Psoas muscle (tissue), 8 donors: ENCODE results near the gene TBC1D22A. TPM values are rescaled to one million over a fixed set of nuclear protein-coding genes. Genes with fewer than 3 reads are reported as not detected.
"Not testable (repeated sequence)": the region's sequence is repeated elsewhere in the genome, so short reads cannot be mapped to it uniquely, and the experiment has no call there.

ENCODE experiments used
- ATAC-seq, 4 donors: fragments of 200-7000 bp; cut with Tn5 transposase; one replicate each; pipeline ENCODE4 v1.9.1; 2020; ENCODE audit warnings: moderate library complexity in 3 of 4, mild to moderate bottlenecking in 2 of 4
- DNase-seq, 2 donors: peaks; one replicate each; pipeline ENCODE4 v3.0.0-alpha.2; 2020
- H3K27ac ChIP-seq: fragments of 200-600 bp; one replicate; pipeline ENCODE4 v1.8.0; 2022
- H3K27me3 ChIP-seq, 3 donors: fragments of 200-600 bp in 1 of 3; one replicate each; pipeline versions ENCODE4 v1.6.1 to v1.8.0; 2013 to 2022; ENCODE audit warnings: low read length in 2 of 3, mild to moderate bottlenecking in 2 of 3, moderate library complexity in 1 of 3; ENCODE audit not compliant: insufficient read depth in 3 of 3
- H3K36me3 ChIP-seq, 2 donors: fragments of 200-600 bp in 1 of 2; one replicate each; pipeline versions ENCODE4 v1.6.1 to v1.8.0; 2013 to 2022; ENCODE audit warnings: low read depth in 1 of 2, mild to moderate bottlenecking in 1 of 2, moderate library complexity in 1 of 2; ENCODE audit not compliant: insufficient read depth in 1 of 2
- H3K4me1 ChIP-seq: fragments of 200-600 bp; one replicate; pipeline ENCODE4 v1.8.0; 2022
- H3K4me3 ChIP-seq: fragments of 200-600 bp; one replicate; pipeline ENCODE4 v1.8.0; 2022; ENCODE audit warnings: mild to moderate bottlenecking
- H3K9me3 ChIP-seq: fragments of 200-600 bp; one replicate; pipeline ENCODE4 v1.8.0; 2022
- CTCF ChIP-seq: fragments of 200-600 bp; IDR thresholded peaks from one replicate; pipeline ENCODE4 v1.8.0; 2022; ENCODE audit warnings: antibody characterized with exemption
- WGBS, 3 donors: extraction: QIAGEN DNeasy Blood & Tissue Kit; methylation state at CpG; one replicate each; pipeline versions ENCODE4 v1.1.6 to v1.1.7; 2013; 5-methylcytosine and 5-hydroxymethylcytosine counted together
- intact Hi-C, 2 donors: fragments of 100-400 bp; cut with DNase I; formaldehyde crosslinking; loops; one replicate each; pipeline versions ENCODE4 v1.11.0 to v1.14.2; 2022
- polyA plus RNA-seq, 3 donors: library from polyadenylated mRNA; stranded (reverse); fragments of 200-250 nt; gene quantifications; one replicate each; pipeline ENCODE4 v1.2.3, GENCODE V29; 2013
- total RNA-seq, 4 donors: library from RNA; stranded (reverse); fragmentation: NEBNext Ultra II Directional in 2 of 4; extraction: Animal tissue kit (Norgen Biotek cat#: 25700) in 2 of 4; gene quantifications; one replicate each; pipeline versions ENCODE4 v1.2.1 to v1.2.4, GENCODE V29; 2021 to 2023
- donor health status: healthy with polysubstance abuse.
- donor health status: DM: no; HTN: no; CAD: no; lungs with moderate emphysema.
- donor health status: Bipolar disorder and iron deficiency.
- donor health status: healthy.
- donor health status: DM: yes; HTN: yes; CAD: no.
- donor health status: DM: no; HTN: no; CAD: no.
- donor health status: DM: no; HTN: no; CAD: no.
- donor health status: DM: yes; HTN: yes; CAD: no.

TBC1D22A gene
- total and polyA plus RNA-seq, 7 donors, result 11.7 to 25.0 (median 18.9) TPM

GRCh38 chr22:46977656-46978343 lies 215.3 kb downstream of the TBC1D22A start:
- ATAC-seq (no peak), DNase-seq (no peak)
- TF ChIP-seq CTCF, result no peak
- no peak overlapping the region for H3K27ac ChIP-seq
- H3K4me1 ChIP-seq, result no peaks in the 10 kb centered on the region
- peaks cover 0 to 6% of the 10 kb centered on the region in 2 donors for H3K36me3 ChIP-seq
- H3K4me3 ChIP-seq, result no peak overlapping the region
- intact Hi-C loops, result no loop called here
- 96 to 98% (median 97%) methylated on average over 14 of the region's 14 CpGs for WGBS, 3 donors
- H3K27me3 ChIP-seq, result no peaks in the 10 kb centered on the region
- no peaks in the 10 kb centered on the region for H3K9me3 ChIP-seq

GRCh38 chr22:46978668-46979067 lies 216.2 kb downstream of the TBC1D22A start:
- H3K27ac ChIP-seq, H3K9me3 ChIP-seq, H3K27me3 ChIP-seq, H3K4me3 ChIP-seq, ATAC-seq, H3K4me1 ChIP-seq, H3K36me3 ChIP-seq, intact Hi-C loops, DNase-seq: not testable (repeated sequence)
- 96 to 98% (median 97%) methylated on average over 12 of the region's 12 CpGs for WGBS, 3 donors

- no peak overlapping the region for H3K27ac ChIP-seq
- DNase-seq (no peak), ATAC-seq (no peak)
- peaks cover 0 to under 1% of the 10 kb centered on the region in 2 donors for H3K36me3 ChIP-seq
- no peaks in the 10 kb centered on the region for H3K27me3 ChIP-seq
- no peaks in the 10 kb centered on the region for H3K4me1 ChIP-seq
- no peak for TF ChIP-seq CTCF
- H3K9me3 ChIP-seq, result no peaks in the 10 kb centered on the region
- intact Hi-C loops, result no loop called here
- 95 to 96% (median 95%) methylated on average over 12 of the region's 12 CpGs for WGBS, 3 donors
- no peak overlapping the region for H3K4me3 ChIP-seq
These were observed 217.1 kb downstream of the TBC1D22A start for GRCh38 chr22:46979506-46979905.

- H3K27me3 ChIP-seq, result no peaks in the 10 kb centered on the region
- H3K4me1 ChIP-seq, result no peaks in the 10 kb centered on the region
- WGBS, 3 donors, result 76 to 94% (median 94%) methylated on average over 3 of the region's 3 CpGs
- DNase-seq (no peak), ATAC-seq (no peak)
- no peaks in the 10 kb centered on the region for H3K9me3 ChIP-seq
- no peaks in the 10 kb centered on the region for H3K36me3 ChIP-seq
- no peak overlapping the region for H3K27ac ChIP-seq
- H3K4me3 ChIP-seq, result no peak overlapping the region
- intact Hi-C loops, result loop anchor here in 1 of 2 donors (5.0 kb wide), 1 partner anchor 48 kb away; no protein-coding TSS in a partner anchor
- no peak for TF ChIP-seq CTCF
These were observed 217.9 kb downstream of the TBC1D22A start for GRCh38 chr22:46980392-46980791.

GRCh38 chr22:46982635-46983034 lies 220.2 kb downstream of the TBC1D22A start:
- 95 to 97% (median 96%) methylated on average over 13 to 14 of the region's 14 CpGs for WGBS, 3 donors

More at GRCh38 chr22:46982635-46983034, 220.2 kb downstream of the TBC1D22A start:
- H3K9me3 ChIP-seq, result no peaks in the 10 kb centered on the region
- TF ChIP-seq CTCF, result no peak
- ATAC-seq, result no peak
- no peak for DNase-seq
- H3K27me3 ChIP-seq, result no peaks in the 10 kb centered on the region
- no peak overlapping the region for H3K4me3 ChIP-seq
- no peaks in the 10 kb centered on the region for H3K4me1 ChIP-seq
- no peaks in the 10 kb centered on the region for H3K36me3 ChIP-seq
- H3K27ac ChIP-seq, result no peak overlapping the region
- intact Hi-C loops, result loop anchor here in 1 of 2 donors (5.0 kb wide), 1 partner anchor 50 kb away; no protein-coding TSS in a partner anchor
